Caco-2 (cell line): ENCODE data around the gene ETFA. TPM values are rescaled to one million over a fixed set of nuclear protein-coding genes. Genes with fewer than 3 reads are reported as not detected.
A peak's percentile ranks its signal among the peaks of the same experiment; 100 is the strongest.

Experiments
- BruUV-seq: library from RNA; stranded (reverse); fragments of 400-500 nt; replicated peaks from 2 replicates; lab custom pipeline; 2021; lab: Mats Ljungman, UMichigan
- CTCF ChIA-PET: fragments of 300-600 bp; sonication (Branson Sonifier 250); formaldehyde crosslinking; loops from one replicate; lab custom pipeline; 2022; ENCODE audit warnings: antibody characterized with exemption; lab: Charles Lee
- POLR2A ChIA-PET: fragments of 300-600 bp; sonication (Branson Sonifier 250); formaldehyde crosslinking; loops from one replicate; lab custom pipeline; 2022; ENCODE audit warnings: antibody characterized with exemption; lab: Charles Lee
- DNase-seq, 2 experiments: peaks; one replicate each; pipeline versions ENCODE4 v3.0.0 to v3.0.0-alpha.2; 2020 to 2022
- H3K27me3 ChIP-seq: replicated peaks from 2 replicates; pipeline ENCODE4 v1.6.0; 2011; ENCODE audit warnings: low read length; ENCODE audit not compliant: control insufficient read depth, insufficient read depth
- H3K36me3 ChIP-seq: 2 replicates; pipeline ENCODE4 v1.5.1; 2011; ENCODE audit warnings: low read length; ENCODE audit not compliant: control insufficient read depth, insufficient read depth
- H3K4me1 ChIP-seq: fragments of 250-450 bp; sonication (Bioruptor Pico); 2 replicates; pipeline ENCODE4 v1.5.1; 2020; ENCODE audit warnings: mild to moderate bottlenecking
- H3K4me3 ChIP-seq: 2 replicates; pipeline ENCODE4 v1.5.1; 2011; ENCODE audit warnings: low read depth, mild to moderate bottlenecking, control low read depth, low read length
- H3K9me3 ChIP-seq: fragments of 250-450 bp; sonication (Bioruptor Pico); 2 replicates; pipeline ENCODE4 v1.5.1; 2020; ENCODE audit warnings: mild to moderate bottlenecking, moderate library complexity
- H3K27ac Mint-ChIP-seq: one replicate; pipeline ENCODE4 v1.8.0; 2022; ENCODE audit warnings: mixed read lengths; ENCODE audit not compliant: unreplicated experiment
- H3K27me3 Mint-ChIP-seq: one replicate; pipeline ENCODE4 v1.8.0; 2022; ENCODE audit warnings: mixed read lengths; ENCODE audit not compliant: insufficient read depth, unreplicated experiment
- H3K36me3 Mint-ChIP-seq: one replicate; pipeline ENCODE4 v1.8.0; 2022; ENCODE audit warnings: mild to moderate bottlenecking, mixed read lengths; ENCODE audit not compliant: insufficient read depth, unreplicated experiment
- H3K4me1 Mint-ChIP-seq: one replicate; pipeline ENCODE4 v1.8.0; 2022; ENCODE audit warnings: low read depth, mixed read lengths; ENCODE audit not compliant: unreplicated experiment
- H3K4me3 Mint-ChIP-seq: one replicate; pipeline ENCODE4 v1.8.0; 2022; ENCODE audit warnings: mild to moderate bottlenecking, moderate library complexity, mixed read lengths; ENCODE audit not compliant: unreplicated experiment
- H3K9me3 Mint-ChIP-seq: one replicate; pipeline ENCODE4 v1.8.0; 2022; ENCODE audit warnings: mixed read lengths; ENCODE audit not compliant: unreplicated experiment
- intact Hi-C: fragments of 100-400 bp; cut with micrococcal nuclease; formaldehyde crosslinking; loops from one replicate; pipeline ENCODE4 v1.10.0; 2022; ENCODE audit not compliant: unreplicated experiment
- total RNA-seq: library from RNA; stranded (reverse); gene quantifications from 2 replicates; pipeline ENCODE4 v1.2.3, GENCODE V29; 2022
- TF ChIP-seq, protein P1 (sequence below), 2 experiments: fragments of 200-600 bp in 1 of 2; IDR thresholded peaks; 1 replicate in 1 of 2; 2 replicates in 1 of 2; pipeline versions ENCODE4 v1.5.1 to v1.8.0; 2011 to 2022; ENCODE audit warnings: antibody characterized with exemption in 1 of 2, control low read depth in 1 of 2, inconsistent platforms in 1 of 2, low read depth in 1 of 2, low read length in 1 of 2, mild to moderate bottlenecking in 1 of 2, moderate library complexity in 1 of 2; ENCODE audit not compliant: insufficient read depth in 1 of 2, severe bottlenecking in 1 of 2, unreplicated experiment in 1 of 2

The ETFA gene
- total RNA-seq, 1 experiment from 2014 or later, result 260 TPM

DNA sequence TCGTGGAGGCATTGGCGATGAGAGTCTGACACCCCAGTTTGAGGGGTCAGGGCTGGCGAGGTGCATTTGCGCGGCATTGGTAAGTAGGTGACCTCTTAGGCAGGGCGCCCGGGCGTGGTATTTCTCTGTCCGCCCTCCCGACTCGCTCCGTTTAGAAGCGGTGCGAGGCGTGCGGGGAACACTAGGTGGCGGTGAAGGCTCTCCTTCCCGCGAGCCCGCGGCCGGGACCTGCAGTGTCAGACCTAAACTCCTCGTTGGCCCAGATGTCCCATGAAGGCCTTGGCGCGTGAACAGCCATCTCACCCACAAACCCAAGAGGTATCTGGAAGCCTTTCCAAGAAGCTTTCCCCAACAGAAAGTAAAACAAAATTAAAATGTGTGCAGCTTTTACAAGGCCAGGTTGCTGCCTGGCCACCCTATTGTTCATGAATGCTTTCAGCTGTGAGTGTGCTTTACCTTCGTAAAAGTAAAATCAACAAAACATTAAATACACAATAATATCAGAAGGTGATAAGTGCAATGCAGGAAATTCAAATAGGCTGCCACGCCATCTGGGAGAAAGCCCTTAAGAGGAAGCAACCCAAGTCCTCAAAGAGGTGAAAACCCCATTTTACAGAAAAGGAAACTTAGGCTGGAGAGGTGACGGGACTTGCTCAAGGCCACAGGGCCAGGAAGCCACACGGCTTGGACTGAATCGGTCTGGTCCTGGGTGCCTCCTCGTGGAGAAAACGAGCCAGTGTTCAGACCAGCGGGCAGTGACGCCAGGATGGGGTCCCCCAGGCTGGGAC, 120.3 kb downstream of the ETFA start:
- H3K27me3 ChIP-seq, result no peaks in the 10 kb centered on the region
- H3K36me3 Mint-ChIP-seq, result peaks cover 13% of the 10 kb centered on the region
- H3K9me3 ChIP-seq, result no peaks in the 10 kb centered on the region
- H3K4me3 ChIP-seq, result peak overlapping the region; percentile 19; the same call in 1 of the 2 replicates
- DNase-seq, result peak; percentile 78 to 87
- peaks cover 16% of the 10 kb centered on the region for H3K4me1 Mint-ChIP-seq
- no peaks in the 10 kb centered on the region for H3K36me3 ChIP-seq
- peak overlapping the region; percentile 19 for H3K27ac Mint-ChIP-seq
- no peaks in the 10 kb centered on the region for H3K9me3 Mint-ChIP-seq
- peak overlapping the region; percentile 66 for H3K4me3 Mint-ChIP-seq
- intact Hi-C loops, result loop anchor here (1.0 to 2.0 kb wide), 3 partner anchors 94 to 676 kb away; partner anchors contain the start of gene ISL2
- peaks cover 9% of the 10 kb centered on the region for H3K4me1 ChIP-seq
- peaks cover 3% of the 10 kb centered on the region for H3K27me3 Mint-ChIP-seq
- ChIA-PET POLR2A (no interaction called here), CTCF (interaction anchor here (1.1 kb wide), 1 partner anchor 143 kb away, joined by 5 read pairs; no protein-coding TSS in a partner anchor)
- BruUV-seq, result no TSS peak
- TF ChIP-seq, protein P1, sequence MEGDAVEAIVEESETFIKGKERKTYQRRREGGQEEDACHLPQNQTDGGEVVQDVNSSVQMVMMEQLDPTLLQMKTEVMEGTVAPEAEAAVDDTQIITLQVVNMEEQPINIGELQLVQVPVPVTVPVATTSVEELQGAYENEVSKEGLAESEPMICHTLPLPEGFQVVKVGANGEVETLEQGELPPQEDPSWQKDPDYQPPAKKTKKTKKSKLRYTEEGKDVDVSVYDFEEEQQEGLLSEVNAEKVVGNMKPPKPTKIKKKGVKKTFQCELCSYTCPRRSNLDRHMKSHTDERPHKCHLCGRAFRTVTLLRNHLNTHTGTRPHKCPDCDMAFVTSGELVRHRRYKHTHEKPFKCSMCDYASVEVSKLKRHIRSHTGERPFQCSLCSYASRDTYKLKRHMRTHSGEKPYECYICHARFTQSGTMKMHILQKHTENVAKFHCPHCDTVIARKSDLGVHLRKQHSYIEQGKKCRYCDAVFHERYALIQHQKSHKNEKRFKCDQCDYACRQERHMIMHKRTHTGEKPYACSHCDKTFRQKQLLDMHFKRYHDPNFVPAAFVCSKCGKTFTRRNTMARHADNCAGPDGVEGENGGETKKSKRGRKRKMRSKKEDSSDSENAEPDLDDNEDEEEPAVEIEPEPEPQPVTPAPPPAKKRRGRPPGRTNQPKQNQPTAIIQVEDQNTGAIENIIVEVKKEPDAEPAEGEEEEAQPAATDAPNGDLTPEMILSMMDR (IDR thresholded peaks at IDR 0.05; ENCODE audit: insufficient read depth in 1 of 2, low read depth in 1 of 2, low read length in 1 of 2, severe bottlenecking in 1 of 2, unreplicated experiment in 1 of 2), result peak; percentile 84 to 89

DNA sequence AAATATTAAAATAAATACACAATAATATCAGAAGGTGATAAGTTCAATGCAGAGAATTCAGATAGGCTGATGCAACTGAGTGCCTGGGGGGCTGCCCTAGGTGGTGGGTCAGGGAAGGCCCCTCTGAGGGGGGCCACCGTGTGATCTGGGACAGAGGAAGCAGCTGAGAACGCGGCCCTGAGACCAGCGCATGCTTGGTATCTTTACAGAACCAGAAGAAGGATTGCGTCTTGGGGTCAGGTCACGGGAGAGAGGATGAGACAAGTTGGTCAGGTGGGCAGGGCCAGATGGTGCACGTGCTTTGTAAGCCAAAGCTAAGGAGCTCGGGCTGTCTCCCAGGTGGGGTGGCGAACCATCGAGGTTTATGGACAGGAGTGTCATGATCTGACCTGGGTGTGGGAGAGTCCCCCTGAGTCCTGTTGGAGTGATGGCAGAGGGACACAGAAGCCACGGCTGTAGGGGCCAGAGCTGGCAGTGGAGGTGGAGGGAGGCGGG, 121.2 kb downstream of the ETFA start:
- Mint-ChIP-seq H3K4me3 (peak overlapping the region; percentile 66), H3K9me3 (no peaks in the 10 kb centered on the region), H3K36me3 (peaks cover 6% of the 10 kb centered on the region), H3K27ac (peak overlapping the region; percentile 19), H3K27me3 (peaks cover 3% of the 10 kb centered on the region), H3K4me1 (peaks cover 22% of the 10 kb centered on the region)
- Histone ChIP-seq H3K9me3 (0 out of 2 replicates have a peak, but pooled peaks cover 3% of the 10 kb centered on the region), H3K36me3 (no peaks in the 10 kb centered on the region), H3K27me3 (no peaks in the 10 kb centered on the region), H3K4me1 (peaks cover 16% of the 10 kb centered on the region), H3K4me3 (no peak overlapping the region)
- ChIA-PET POLR2A (interaction anchor here (0.6 kb wide), 1 partner anchor 620 kb away, joined by 3 read pairs; no protein-coding TSS in a partner anchor), CTCF (no interaction called here)
- BruUV-seq, result no TSS peak
- DNase-seq, result no peak
- TF ChIP-seq, protein P1 (IDR thresholded peaks at IDR 0.05; ENCODE audit: insufficient read depth in 1 of 2, low read depth in 1 of 2, low read length in 1 of 2, severe bottlenecking in 1 of 2, unreplicated experiment in 1 of 2), result no peak
- intact Hi-C loops, result loop anchor here (2.0 kb wide), 2 partner anchors 147 to 677 kb away; partner anchors contain the start of gene ISL2

DNA sequence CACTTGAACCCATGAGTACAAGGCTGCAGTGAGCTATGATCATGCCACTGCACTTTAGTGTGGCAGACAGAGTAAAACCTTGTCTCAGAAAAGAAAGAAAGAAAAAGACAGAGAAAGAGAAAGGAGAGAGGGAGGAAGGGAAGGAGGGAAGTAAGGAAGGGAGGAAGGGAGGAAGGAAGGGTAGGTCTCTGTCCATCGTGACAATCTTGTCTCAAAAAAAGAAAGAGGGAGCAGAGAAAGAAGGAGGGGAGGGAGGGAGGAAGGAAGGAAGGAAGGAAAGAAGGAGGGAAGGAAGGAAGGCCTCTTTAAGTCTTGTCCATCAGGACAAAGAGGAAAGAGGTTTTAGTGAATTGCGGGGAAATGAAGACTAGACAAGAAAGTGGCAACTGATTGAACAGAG, 122.2 kb downstream of the ETFA start:
- Histone ChIP-seq H3K9me3 (0 out of 2 replicates have a peak, but pooled peaks cover 3% of the 10 kb centered on the region), H3K36me3 (no peaks in the 10 kb centered on the region), H3K4me1 (peaks cover 16% of the 10 kb centered on the region), H3K27me3 (no peaks in the 10 kb centered on the region), H3K4me3 (no peak overlapping the region)
- peaks cover 18% of the 10 kb centered on the region for H3K4me1 Mint-ChIP-seq
- TF ChIP-seq, protein P1 (IDR thresholded peaks at IDR 0.05; ENCODE audit: insufficient read depth in 1 of 2, low read depth in 1 of 2, low read length in 1 of 2, severe bottlenecking in 1 of 2, unreplicated experiment in 1 of 2), result no peak
- no peak overlapping the region for H3K4me3 Mint-ChIP-seq
- intact Hi-C loops, result no loop called here
- H3K27ac Mint-ChIP-seq, result no peak overlapping the region
- no peak for DNase-seq
- H3K9me3 Mint-ChIP-seq, result no peaks in the 10 kb centered on the region
- no TSS peak for BruUV-seq
- ChIA-PET POLR2A (no interaction called here), CTCF (no interaction called here)
- H3K27me3 Mint-ChIP-seq, result peaks cover 3% of the 10 kb centered on the region
- no peaks in the 10 kb centered on the region for H3K36me3 Mint-ChIP-seq
